Measurements from ENCODE around the gene FBXL3.

DNA sequence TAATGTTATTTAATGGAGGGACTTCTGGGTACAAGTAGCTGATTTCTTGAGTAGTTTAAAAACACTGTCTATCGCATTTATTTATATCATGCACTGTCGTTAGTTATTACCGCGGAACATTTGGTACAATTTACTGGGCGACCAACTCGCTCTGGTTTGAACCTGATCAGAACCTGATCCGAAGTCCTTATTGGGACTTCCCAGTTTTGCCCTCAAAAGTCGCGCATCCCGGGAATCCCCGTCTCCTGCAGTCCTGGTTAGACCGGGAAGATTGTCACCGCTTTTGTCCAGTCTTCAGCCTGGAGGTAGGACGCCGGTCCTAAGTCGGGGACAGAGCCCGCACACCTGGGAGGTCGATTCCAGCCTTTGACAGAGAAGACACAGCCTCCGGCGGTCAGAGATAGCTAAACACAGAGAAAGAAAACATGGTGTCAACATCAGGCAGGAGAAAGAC, 34.4 kb downstream of the FBXL3 start:
- TF ChIP-seq POLR2A (IDR thresholded peaks at IDR 0.05; ENCODE audit: low read depth, low read length): no peak
- TF ChIP-seq POLR2AphosphoS5 (IDR thresholded peaks at IDR 0.05; ENCODE audit: low read depth, low read length): no peak
- TF ChIP-seq TAF1 (IDR thresholded peaks at IDR 0.05; ENCODE audit: borderline replicate concordance, low read depth, low read length): no peak

All from GM12892 (cell line).